ENCODE measurements around the gene UNC79. TPM values are rescaled to one million over a fixed set of nuclear protein-coding genes. Genes with fewer than 3 reads are reported as not detected.

UNC79 gene
- total RNA-seq, 1 experiment from 2014 or later: not detected

DNA sequence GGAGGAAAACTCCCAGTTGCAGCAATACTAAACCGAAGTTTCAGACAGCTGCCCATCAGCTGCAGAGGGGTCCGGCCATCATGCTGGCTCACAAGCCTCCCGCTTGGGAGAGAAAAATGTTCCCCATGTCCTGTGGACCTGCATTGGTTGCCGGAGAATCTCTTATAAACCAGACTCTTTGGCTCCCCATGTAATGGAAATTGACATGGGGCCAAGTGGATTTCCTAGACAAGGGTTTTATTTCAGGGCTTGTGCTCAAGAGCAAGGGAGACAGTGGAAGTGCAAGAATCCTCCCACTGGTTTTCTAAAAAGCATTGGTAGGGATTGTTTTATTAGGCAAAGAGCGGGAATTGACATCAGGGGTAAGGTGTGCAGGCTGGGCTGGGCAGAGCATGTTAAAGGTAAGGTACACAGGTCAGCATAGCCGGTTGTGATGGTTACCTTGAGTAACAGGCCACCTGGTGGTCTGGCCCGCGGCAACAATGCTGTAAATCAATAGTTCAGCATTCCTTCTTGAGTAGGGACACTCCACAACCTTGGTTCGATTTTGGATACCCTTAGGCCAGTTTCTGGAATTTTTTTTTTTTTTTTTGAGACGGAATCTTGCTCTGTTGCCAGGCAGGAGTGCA, 135.4 kb downstream of the UNC79 start:
- Mint-ChIP-seq H3K9me3 (ENCODE audit: low read depth, unreplicated experiment) (no peaks in the 10 kb centered on the region), H3K27ac (ENCODE audit: unreplicated experiment) (no peak overlapping the region), H3K36me3 (ENCODE audit: insufficient read depth, unreplicated experiment) (no peaks in the 10 kb centered on the region), H3K27me3 (ENCODE audit: unreplicated experiment) (peaks cover 49% of the 10 kb centered on the region), H3K4me1 (ENCODE audit: low read depth, unreplicated experiment) (no peaks in the 10 kb centered on the region), H3K4me3 (ENCODE audit: low read depth, unreplicated experiment) (no peak overlapping the region)
- DNase-seq: no peak
- intact Hi-C loops (cut with micrococcal nuclease; ENCODE audit: unreplicated experiment): no loop called here
- CTCF ChIA-PET: no interaction called here
- TF ChIP-seq, protein P1, sequence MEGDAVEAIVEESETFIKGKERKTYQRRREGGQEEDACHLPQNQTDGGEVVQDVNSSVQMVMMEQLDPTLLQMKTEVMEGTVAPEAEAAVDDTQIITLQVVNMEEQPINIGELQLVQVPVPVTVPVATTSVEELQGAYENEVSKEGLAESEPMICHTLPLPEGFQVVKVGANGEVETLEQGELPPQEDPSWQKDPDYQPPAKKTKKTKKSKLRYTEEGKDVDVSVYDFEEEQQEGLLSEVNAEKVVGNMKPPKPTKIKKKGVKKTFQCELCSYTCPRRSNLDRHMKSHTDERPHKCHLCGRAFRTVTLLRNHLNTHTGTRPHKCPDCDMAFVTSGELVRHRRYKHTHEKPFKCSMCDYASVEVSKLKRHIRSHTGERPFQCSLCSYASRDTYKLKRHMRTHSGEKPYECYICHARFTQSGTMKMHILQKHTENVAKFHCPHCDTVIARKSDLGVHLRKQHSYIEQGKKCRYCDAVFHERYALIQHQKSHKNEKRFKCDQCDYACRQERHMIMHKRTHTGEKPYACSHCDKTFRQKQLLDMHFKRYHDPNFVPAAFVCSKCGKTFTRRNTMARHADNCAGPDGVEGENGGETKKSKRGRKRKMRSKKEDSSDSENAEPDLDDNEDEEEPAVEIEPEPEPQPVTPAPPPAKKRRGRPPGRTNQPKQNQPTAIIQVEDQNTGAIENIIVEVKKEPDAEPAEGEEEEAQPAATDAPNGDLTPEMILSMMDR (IDR thresholded peaks at IDR 0.05; ENCODE audit: unreplicated experiment): no peak
- no TSS peak for BruUV-seq (replicated peaks)

DNA sequence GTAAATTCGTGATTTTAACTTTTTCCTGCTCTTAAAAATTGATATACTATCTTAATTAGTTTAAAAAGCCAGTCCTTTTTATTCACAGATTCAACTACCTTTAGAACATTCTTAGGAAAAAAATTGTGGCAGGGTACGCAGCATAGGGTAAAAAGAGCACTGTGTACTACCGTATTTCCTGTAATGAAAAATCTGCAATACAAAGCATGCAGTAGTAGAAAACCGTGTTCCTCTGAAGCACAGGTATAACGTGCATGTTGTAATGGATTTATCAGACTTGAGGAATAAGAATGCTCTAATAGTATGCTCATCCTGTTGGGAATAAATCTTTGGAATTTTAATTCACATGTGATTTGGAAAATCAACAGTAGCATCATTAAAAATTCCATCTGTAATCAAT, 140.5 kb downstream of the UNC79 start:
- DNase-seq: no peak
- Mint-ChIP-seq H3K27me3 (ENCODE audit: unreplicated experiment) (peaks cover 50% of the 10 kb centered on the region), H3K4me1 (ENCODE audit: low read depth, unreplicated experiment) (no peaks in the 10 kb centered on the region), H3K27ac (ENCODE audit: unreplicated experiment) (no peak overlapping the region), H3K36me3 (ENCODE audit: insufficient read depth, unreplicated experiment) (no peaks in the 10 kb centered on the region), H3K4me3 (ENCODE audit: low read depth, unreplicated experiment) (no peak overlapping the region), H3K9me3 (ENCODE audit: low read depth, unreplicated experiment) (no peaks in the 10 kb centered on the region)
- CTCF ChIA-PET: no interaction called here
- TF ChIP-seq, protein P1 (IDR thresholded peaks at IDR 0.05; ENCODE audit: unreplicated experiment): no peak
- BruUV-seq (replicated peaks): no TSS peak
- intact Hi-C loops (cut with micrococcal nuclease; ENCODE audit: unreplicated experiment): no loop called here

DNA sequence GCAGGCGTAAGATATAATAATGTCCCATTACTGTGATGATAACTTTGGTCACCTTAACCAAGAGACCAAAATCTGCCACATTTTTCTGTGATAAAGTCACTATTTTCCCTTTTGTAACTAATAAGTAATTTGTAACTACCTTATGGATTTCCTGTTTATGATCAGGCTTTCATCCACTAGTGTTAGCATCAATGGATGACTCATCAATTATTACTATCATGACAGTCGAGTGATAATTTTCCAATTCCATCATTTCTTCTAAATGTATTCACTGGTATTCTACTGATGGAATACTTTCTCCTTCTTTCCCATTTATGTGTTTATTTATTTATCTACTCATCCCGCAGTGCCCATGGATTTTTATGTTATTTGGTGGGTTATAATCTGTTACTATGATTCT, 148.4 kb downstream of the UNC79 start:
- Mint-ChIP-seq H3K9me3 (ENCODE audit: low read depth, unreplicated experiment) (no peaks in the 10 kb centered on the region), H3K4me3 (ENCODE audit: low read depth, unreplicated experiment) (no peak overlapping the region), H3K36me3 (ENCODE audit: insufficient read depth, unreplicated experiment) (no peaks in the 10 kb centered on the region), H3K27ac (ENCODE audit: unreplicated experiment) (no peak overlapping the region), H3K4me1 (ENCODE audit: low read depth, unreplicated experiment) (no peaks in the 10 kb centered on the region), H3K27me3 (ENCODE audit: unreplicated experiment) (peaks cover 37% of the 10 kb centered on the region)
- intact Hi-C loops (cut with micrococcal nuclease; ENCODE audit: unreplicated experiment): no loop called here
- CTCF ChIA-PET: no interaction called here
- BruUV-seq (replicated peaks): no TSS peak
- DNase-seq: no peak
- TF ChIP-seq, protein P1 (IDR thresholded peaks at IDR 0.05; ENCODE audit: unreplicated experiment): no peak

DNA sequence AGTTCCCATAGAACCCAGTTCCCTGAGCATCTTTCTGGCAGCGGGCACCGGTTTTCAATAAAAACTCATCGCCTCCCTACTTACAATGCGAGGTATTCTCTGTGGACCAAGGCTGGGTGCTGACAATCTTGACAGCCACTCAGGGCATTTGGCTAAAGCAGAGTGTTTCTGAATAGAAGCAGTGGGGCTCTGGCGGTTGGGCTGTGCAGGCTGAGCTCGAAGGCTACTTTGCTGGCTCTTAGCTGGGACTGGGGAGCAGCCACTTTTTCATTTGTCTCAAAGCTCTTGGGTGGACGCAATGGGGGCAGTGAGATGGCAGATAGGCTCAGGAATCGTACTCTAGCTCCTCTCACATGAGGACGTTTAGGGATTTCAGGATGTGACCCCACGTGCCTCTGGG, 151.8 kb downstream of the UNC79 start:
- no TSS peak for BruUV-seq (replicated peaks)
- DNase-seq: no peak
- CTCF ChIA-PET: interaction anchor here (1.0 kb wide), 1 partner anchor 22 kb away, joined by 3 read pairs; no protein-coding TSS in a partner anchor
- Mint-ChIP-seq H3K27ac (ENCODE audit: unreplicated experiment) (no peak overlapping the region), H3K36me3 (ENCODE audit: insufficient read depth, unreplicated experiment) (no peaks in the 10 kb centered on the region), H3K27me3 (ENCODE audit: unreplicated experiment) (peaks cover 13% of the 10 kb centered on the region), H3K9me3 (ENCODE audit: low read depth, unreplicated experiment) (no peaks in the 10 kb centered on the region), H3K4me3 (ENCODE audit: low read depth, unreplicated experiment) (no peak overlapping the region), H3K4me1 (ENCODE audit: low read depth, unreplicated experiment) (no peaks in the 10 kb centered on the region)
- TF ChIP-seq, protein P1 (IDR thresholded peaks at IDR 0.05; ENCODE audit: unreplicated experiment): no peak
- intact Hi-C loops (cut with micrococcal nuclease; ENCODE audit: unreplicated experiment): no loop called here
